Measurements from ENCODE around the gene ALOX5. TPM values are rescaled to one million over a fixed set of nuclear protein-coding genes. Genes with fewer than 3 reads are reported as not detected.

ALOX5 gene
- total and polyA plus RNA-seq, 10 of the 15 experiments (the other 5 are each of a cell fraction or from before 2014, with no cell fraction given) = 0.43 to 102 (median 34.2) TPM

GRCh38 chr10:45404770-45405120, 30.7 kb downstream of the ALOX5 start (continued):
- TF ChIP-seq ZBTB4 (CRISPR knock-in tag; IDR thresholded peaks at IDR 0.05) (no peak), ZBTB33 (IDR thresholded peaks at IDR 0.05) (no peak), TARDBP (IDR thresholded peaks at IDR 0.05; ENCODE audit: borderline replicate concordance) (no peak)

- peaks cover 4% of the 10 kb centered on the region; the same call in 1 of the 2 replicates for H3K4me1 ChIP-seq (ENCODE audit: control insufficient read depth, insufficient read depth, low read length)
- in situ Hi-C loops (cut with MboI) = no loop called here
- H3K9me3 ChIP-seq (replicated peaks; ENCODE audit: control insufficient read depth, insufficient read depth, low read length) = no peaks in the 10 kb centered on the region; the same call in 2 of the 3 replicates
- H3K9ac ChIP-seq (ENCODE audit: control insufficient read depth, insufficient read depth, low read length) = no peak overlapping the region
- DNase-seq (ENCODE audit: low read depth, low spot score) = no peak
- H3K27me3 ChIP-seq (replicated peaks in 1 of 2; ENCODE audit: control insufficient read depth in 2 of 2, insufficient read depth in 2 of 2, low read length in 1 of 2) = peaks cover 0 to 1% of the 10 kb centered on the region in 2 experiments; a peak in 2 of 4 replicates
- H3K4me2 ChIP-seq (ENCODE audit: control insufficient read depth, insufficient read depth) = no peak overlapping the region
- no peak for FAIRE-seq
- H3K27ac ChIP-seq (ENCODE audit: control insufficient read depth, insufficient read depth) = no peak overlapping the region
- no peak overlapping the region for H3K4me3 ChIP-seq
- H4K20me1 ChIP-seq (ENCODE audit: control insufficient read depth, insufficient read depth) = no peaks in the 10 kb centered on the region
- CTCF ChIA-PET = no interaction called here
- 95% methylated on average over 2 of the region's 2 CpGs for WGBS (ENCODE audit: insufficient coverage, insufficient replicate concordance, low lambda C conversion rate, missing lambda C conversion rate)
- H3K79me2 ChIP-seq (ENCODE audit: control insufficient read depth, insufficient read depth, low read length) = no peaks in the 10 kb centered on the region; the same call in 1 of the 2 replicates
- RAD21 ChIA-PET (ENCODE audit: unreplicated experiment) = no interaction called here
- peaks cover 0 to 6% of the 10 kb centered on the region in 2 experiments; a peak in 1 of 4 replicates for H3K36me3 ChIP-seq (ENCODE audit: control insufficient read depth in 2 of 2, insufficient read depth in 2 of 2, low read length in 1 of 2)
- intact Hi-C loops (cut with micrococcal nuclease; ENCODE audit: unreplicated experiment) = no loop called here
- no peak for ATAC-seq
- SMC1A ChIA-PET (ENCODE audit: uncharacterized antibody, unreplicated experiment) = no interaction called here
- POLR2A ChIA-PET = no interaction called here
- H2AFZ ChIP-seq (ENCODE audit: control insufficient read depth, low read depth, low read length) = no peak overlapping the region
- BruUV-seq (replicated peaks) = no TSS peak
- TF ChIP-seq NR2F1 (conservative IDR thresholded peaks at IDR 0.05) (no peak), BMI1 (IDR thresholded peaks at IDR 0.05; ENCODE audit: borderline replicate concordance) (no peak), POLR2AphosphoS2 (IDR thresholded peaks at IDR 0.05; ENCODE audit: low read depth, low read length) (no peak), CREM (IDR thresholded peaks at IDR 0.05; ENCODE audit: low read depth) (no peak), BCL3 (IDR thresholded peaks at IDR 0.05; ENCODE audit: borderline replicate concordance, insufficient read depth, low read depth, low read length, poor library complexity, severe bottlenecking) (no peak), ZSCAN29 (IDR thresholded peaks at IDR 0.05) (no peak), PML (IDR thresholded peaks at IDR 0.05; ENCODE audit: low read length) (no peak), ZNF207 (IDR thresholded peaks at IDR 0.05; ENCODE audit: borderline replicate concordance) (no peak), BCLAF1 (IDR thresholded peaks at IDR 0.05) (no peak), SMARCA5 (IDR thresholded peaks at IDR 0.05) (no peak)
Observed at GRCh38 chr10:45407542-45407941, 33.5 kb downstream of the ALOX5 start.
